ENCODE data around the gene DLX4.

The DLX4 gene

GRCh38 chr17:49946964-49947584, 21.9 kb upstream of the DLX4 start:
- no peak for DNase-seq (ENCODE audit: low read depth)

- no peak for DNase-seq (ENCODE audit: low read depth)
Measured at GRCh38 chr17:49949634-49950033, 19.4 kb upstream of the DLX4 start.

DNA sequence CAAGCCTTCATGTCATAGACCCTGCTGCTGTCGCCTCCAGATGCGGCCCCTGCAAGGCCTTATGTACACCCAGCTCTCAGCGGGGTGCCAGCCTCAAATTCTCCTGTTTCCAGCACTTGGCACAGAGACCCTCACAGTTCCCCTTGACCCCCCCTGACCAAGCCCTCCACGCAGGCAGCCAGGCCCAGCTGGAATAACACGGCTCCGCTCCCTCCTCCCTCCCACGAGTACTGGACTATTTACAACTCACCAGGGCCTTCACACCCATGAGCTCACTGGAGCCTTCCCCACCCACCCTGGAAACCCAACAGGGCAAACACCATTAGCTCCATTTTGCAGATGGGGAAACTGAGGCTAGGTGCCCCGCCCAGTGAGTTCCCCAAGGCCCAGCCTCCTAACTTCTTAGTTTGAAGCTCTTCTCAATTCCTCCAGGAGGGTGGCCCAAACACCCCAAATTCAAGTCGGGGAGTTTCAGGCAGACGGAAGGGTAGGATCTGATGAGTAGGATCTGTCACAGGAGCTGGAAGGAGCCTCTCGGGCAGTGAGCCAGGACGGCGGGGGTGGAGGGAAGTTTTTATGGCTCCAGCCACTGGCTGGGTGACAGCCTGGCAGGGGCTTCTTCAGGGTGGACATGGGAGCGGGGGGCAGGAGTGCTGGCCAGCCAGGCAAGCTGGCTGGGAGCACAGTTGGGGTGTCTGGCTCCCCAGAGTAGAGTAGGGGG, 17.5 kb upstream of the DLX4 start:
- no peak for DNase-seq (ENCODE audit: low read depth)

- DNase-seq (ENCODE audit: low read depth) = peak; percentile 64
Measured at GRCh38 chr17:49952209-49952911, 16.6 kb upstream of the DLX4 start.

DNA sequence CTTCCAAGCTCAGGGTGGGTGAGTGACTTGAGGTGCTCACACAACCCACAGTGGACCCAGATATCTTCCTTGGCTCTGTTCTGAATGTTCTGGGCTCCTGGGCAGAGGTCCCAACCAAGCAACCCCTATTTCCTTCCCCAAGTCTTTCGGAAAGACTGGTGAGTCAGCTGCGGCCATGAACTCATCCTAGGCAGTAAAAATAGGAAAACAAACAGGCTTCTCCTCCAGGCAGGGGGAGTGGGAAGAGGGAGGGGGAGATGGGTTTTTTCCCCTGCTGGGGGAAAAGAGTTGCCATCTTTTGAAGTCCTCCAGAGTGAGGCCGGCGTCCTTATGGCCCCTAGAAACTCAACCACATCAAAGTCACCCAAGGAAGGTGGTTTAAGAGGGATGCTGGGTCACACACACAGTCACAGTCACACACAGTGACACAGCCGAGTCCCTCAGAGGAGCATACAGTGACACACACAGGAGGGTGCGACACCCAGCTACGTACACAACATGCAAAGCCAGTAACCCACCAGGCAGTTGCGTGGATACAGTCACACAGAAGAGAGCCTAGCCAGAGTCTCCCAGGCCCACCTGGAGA, 16.0 kb upstream of the DLX4 start:
- no peak for DNase-seq (ENCODE audit: low read depth)

GRCh38 chr17:49955157-49955556, 13.8 kb upstream of the DLX4 start:
- DNase-seq (ENCODE audit: low read depth) = no peak

- DNase-seq (ENCODE audit: low read depth) = no peak
Measured at GRCh38 chr17:49956780-49957179, 12.2 kb upstream of the DLX4 start.

- DNase-seq (ENCODE audit: low read depth) = no peak
Measured at GRCh38 chr17:49957350-49957749, 11.6 kb upstream of the DLX4 start.

GRCh38 chr17:49958723-49959122, 10.3 kb upstream of the DLX4 start:
- DNase-seq (ENCODE audit: low read depth) = no peak

DNA sequence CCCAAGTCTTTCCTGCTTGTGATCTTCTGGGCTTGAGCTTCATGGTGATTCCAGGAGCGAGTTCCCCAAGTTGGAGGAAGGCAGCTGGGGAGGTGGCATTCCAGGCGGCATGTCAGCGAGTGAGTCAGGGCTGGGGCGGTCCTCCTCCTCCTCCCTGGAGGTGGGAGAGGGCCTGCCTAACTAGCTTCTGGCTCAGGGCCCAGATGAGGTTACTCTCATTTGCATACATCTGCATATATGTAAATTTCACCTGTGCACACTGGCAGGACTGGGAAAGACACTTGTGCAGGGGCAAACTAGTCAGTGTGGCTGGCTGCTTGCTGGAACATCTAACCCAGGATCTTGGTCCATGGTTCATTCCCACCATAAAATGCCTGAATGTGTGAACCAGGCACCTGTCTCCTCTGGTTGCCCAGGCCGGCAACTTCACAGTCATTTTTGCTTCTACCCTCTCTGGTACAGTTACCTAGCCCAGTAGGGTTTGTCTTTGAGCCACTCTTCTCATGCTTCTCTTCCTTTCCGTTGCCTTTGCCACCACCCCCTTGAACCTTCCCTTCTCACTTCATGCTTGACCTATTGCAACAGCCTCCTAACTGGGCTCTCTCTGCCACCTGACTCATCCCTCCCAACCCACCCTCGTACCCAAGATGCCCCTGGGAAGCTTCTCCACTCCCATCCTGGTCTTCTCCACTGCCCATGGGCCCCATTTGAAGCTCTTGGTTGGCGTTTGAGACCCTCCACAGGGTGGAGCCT, 9.6 kb upstream of the DLX4 start:
- DNase-seq (ENCODE audit: low read depth) = no peak

DNA sequence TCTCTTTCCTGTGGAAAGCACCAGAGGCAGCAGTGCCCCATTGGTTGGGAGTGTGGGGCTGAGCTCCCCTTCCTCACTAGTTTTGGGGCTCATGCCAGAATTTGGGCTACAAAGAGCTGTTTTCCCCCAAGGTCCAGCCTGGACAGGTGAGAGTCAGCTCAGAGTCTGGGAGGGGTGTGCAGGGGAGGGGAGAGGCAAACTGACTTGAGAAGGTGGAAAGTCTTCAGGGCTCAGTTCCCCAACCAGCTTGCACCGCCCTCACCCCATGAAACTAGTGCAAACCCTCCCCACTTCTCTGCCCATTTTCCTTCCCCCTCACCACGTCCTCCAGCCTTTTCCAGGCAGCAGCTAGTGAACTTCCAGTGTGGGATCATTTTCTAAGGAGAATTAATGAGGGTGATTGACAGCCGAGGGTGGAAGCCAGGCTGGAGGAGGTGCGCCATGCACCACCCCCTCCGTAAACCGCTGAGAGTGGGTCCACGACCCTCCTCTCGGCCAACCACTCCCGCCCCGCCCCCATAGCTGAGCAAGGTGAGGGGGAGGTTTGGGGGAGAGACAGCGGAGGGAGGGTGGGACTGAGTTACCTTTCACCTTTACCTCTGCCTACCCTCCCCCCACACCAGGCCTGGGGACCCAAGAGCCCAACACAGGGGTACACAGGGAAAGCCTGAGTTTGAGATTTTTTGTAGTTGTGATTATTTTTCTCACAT, 6.2 kb upstream of the DLX4 start:
- no peak for DNase-seq (ENCODE audit: low read depth)

DNA sequence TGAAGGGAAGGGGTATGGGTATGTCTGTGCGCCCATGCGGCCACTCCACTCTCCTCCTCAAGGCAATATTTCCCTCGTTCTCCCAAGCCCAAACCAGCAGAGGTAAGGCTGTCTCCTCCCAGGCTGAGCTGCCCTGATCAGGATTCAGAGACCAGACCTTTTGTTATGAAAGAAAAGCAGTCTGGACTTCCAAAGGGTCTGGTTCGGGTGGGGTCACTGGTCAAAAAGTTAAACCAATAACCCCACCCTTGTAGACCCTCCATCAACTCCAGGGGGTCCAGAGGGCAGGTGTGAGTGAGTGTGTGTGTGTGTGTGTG, 5.7 kb upstream of the DLX4 start:
- DNase-seq (ENCODE audit: low read depth) = no peak

GRCh38 chr17:49963626-49964302, 5.2 kb upstream of the DLX4 start:
- no peak for DNase-seq (ENCODE audit: low read depth)

GRCh38 chr17:49964303-49964768, 4.7 kb upstream of the DLX4 start:
- DNase-seq (ENCODE audit: low read depth) = no peak

GRCh38 chr17:49964769-49965523, 4.0 kb upstream of the DLX4 start:
- no peak for DNase-seq (ENCODE audit: low read depth)

DNA sequence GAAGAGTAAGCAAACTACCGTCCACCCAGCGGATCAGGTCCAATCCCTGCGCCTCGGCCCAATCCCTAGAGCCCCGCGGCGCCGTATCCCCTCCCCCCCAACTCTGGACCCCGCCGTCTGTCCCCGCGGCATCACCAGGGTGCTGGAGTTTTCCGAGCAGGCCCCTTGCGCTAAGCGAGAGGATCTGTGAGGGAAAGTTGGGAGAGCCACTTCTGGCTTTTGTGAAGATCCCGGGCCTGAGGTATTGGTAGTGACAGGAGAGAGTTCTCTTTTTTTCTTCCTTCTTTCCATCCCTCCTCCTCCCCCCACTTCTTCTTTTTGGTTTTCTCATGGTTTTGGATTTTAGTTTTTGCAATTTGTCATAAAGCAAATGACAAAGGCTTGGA, 3.5 kb upstream of the DLX4 start:
- DNase-seq (ENCODE audit: low read depth) = no peak

- DNase-seq (ENCODE audit: low read depth) = no peak
Measured at GRCh38 chr17:49966767-49967166, 2.2 kb upstream of the DLX4 start.

DNA sequence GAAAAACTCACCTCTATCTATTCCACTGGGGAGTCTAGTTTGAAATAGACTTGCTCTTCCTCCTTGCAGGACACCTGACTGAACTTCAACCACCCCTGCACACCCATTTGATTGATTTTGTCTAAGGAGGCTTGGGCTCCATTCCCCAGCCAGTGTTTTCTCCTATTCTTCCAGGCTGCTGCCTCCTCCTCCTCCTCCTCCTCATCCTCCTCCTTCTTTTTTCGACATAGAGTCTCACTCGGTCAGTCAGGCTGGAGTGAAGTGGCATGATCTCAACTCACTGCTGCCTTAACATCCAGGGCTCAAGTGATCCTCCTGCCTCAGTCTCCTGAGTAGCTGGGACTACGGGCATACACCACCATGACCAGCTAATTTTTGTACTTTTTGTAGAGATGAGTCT, 1.8 kb upstream of the DLX4 start:
- no peak for DNase-seq (ENCODE audit: low read depth)

DNA sequence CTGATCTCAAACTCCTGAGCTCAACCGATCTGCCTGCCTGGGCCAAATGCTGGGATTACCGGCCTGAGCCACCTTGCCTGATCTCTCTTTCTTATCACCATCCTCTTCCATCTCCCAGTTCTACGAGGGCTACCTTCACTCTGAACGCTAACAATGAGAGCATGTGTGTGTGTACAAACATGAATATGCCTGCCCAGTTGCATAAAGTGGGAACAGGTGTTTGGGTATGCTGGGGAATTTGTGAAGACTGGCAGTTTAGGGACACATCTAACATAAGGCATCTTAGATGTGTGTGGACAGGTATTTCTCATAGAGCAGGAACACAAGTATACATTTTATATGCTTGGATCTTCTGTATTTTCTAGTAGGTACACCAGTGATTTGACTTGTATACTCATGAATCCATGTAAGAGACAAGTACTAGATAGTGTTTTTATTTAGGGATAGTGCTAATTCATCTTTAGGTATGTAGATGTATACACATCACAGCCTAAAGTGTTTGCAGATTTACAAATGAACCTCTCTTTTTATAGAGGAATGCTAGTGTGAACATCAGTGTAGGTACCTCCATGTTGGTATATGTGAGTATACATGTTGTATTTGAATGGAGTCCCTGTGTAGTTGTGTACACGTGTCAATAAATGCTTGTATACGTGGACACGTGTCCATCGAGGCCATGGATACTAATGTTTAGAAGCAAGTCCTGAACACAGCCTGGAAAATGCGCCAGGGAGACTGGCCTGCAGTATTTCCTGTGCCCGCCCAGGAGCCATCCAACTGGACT, 1.2 kb upstream of the DLX4 start:
- DNase-seq (ENCODE audit: low read depth) = no peak
